Measurements from ENCODE around the gene LSAMP. TPM values are rescaled to one million over a fixed set of nuclear protein-coding genes. Genes with fewer than 3 reads are reported as not detected.

LSAMP gene
- total and polyA plus RNA-seq, 2 experiments from 2014 or later = 2.0 to 2.9 TPM

DNA sequence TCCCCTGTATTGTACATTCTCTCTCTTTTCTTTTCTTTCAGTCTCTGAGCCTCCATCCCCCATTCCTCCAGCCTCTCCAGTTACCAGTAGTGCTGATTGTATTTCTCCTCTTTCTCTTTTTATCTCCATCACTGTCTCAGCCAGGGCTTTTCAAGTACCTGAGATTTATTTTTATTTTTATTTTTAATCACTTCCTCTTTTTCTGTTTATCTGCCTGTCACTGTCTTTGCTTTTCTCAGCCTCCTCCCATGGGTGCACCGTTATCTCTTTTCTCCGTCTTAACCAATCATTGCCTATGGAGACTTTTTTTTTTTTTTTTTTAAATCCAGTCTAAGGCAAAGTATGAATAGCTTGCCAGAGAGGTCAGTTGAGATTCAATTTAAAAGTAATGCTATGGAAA lies 462.7 kb downstream of the LSAMP start (continued):
- TF ChIP-seq, protein P1, sequence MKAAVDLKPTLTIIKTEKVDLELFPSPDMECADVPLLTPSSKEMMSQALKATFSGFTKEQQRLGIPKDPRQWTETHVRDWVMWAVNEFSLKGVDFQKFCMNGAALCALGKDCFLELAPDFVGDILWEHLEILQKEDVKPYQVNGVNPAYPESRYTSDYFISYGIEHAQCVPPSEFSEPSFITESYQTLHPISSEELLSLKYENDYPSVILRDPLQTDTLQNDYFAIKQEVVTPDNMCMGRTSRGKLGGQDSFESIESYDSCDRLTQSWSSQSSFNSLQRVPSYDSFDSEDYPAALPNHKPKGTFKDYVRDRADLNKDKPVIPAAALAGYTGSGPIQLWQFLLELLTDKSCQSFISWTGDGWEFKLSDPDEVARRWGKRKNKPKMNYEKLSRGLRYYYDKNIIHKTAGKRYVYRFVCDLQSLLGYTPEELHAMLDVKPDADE (IDR thresholded peaks at IDR 0.05) = no peak
- TF ChIP-seq CREB1 (CRISPR knock-in tag; IDR thresholded peaks at IDR 0.05; ENCODE audit: low read depth) (no peak), CTCF (conservative IDR thresholded peaks at IDR 0.05; ENCODE audit: low read depth in 2 of 2) (no peak), ZNF114 (CRISPR knock-in tag; IDR thresholded peaks at IDR 0.05) (no peak), STAT1 (IDR thresholded peaks at IDR 0.05; ENCODE audit: unreplicated experiment) (no peak)

DNA sequence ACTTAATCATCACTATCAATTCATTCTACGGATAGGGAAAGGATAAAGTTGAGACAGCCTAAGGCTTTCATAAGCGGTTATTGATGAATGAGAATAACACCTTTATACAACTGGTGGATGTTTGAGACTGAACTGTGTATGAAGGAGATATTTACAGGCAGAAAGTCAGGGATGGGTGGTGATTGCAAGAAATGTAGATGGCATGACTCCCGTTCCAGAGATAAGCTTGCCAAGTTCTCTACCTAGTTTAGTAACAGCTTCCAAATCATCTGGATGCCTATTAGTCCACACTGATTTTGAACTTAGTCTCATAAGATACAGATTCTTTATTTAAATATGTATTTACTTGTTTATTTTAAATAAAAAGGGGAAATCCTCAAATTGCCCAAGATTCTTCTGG lies 463.2 kb downstream of the LSAMP start:
- H3K27me3 ChIP-seq (ENCODE audit: insufficient read depth) = no peaks in the 10 kb centered on the region
- H3K79me2 ChIP-seq (replicated peaks; ENCODE audit: insufficient read depth) = no peaks in the 10 kb centered on the region
- Mint-ChIP-seq H3K4me1 (peaks cover 23% of the 10 kb centered on the region), H3K4me3 (no peak overlapping the region), H3K9me3 (no peaks in the 10 kb centered on the region), H3K36me3 (ENCODE audit: low read depth) (no peaks in the 10 kb centered on the region), H3K27ac (no peak overlapping the region), H3K27me3 (ENCODE audit: insufficient read depth, low read depth, poor library complexity) (peaks cover 1% of the 10 kb centered on the region)
- no peaks in the 10 kb centered on the region for H3F3A ChIP-seq (replicated peaks; ENCODE audit: low read depth)
- ATAC-seq = no peak
- no peaks in the 10 kb centered on the region for H4K20me1 ChIP-seq (replicated peaks; ENCODE audit: insufficient read depth)
- H2AFZ ChIP-seq = no peak overlapping the region
- peaks cover 18% of the 10 kb centered on the region for H3K4me1 ChIP-seq (ENCODE audit: insufficient read depth)
- no peak overlapping the region for H3K4me2 ChIP-seq
- no peak overlapping the region for H3K27ac ChIP-seq (ENCODE audit: low read depth)
- H3K36me3 ChIP-seq (ENCODE audit: insufficient read depth) = no peaks in the 10 kb centered on the region
- DNase-seq (ENCODE audit: low spot score) = no peak
- no peaks in the 10 kb centered on the region for H3K9me2 ChIP-seq (ENCODE audit: insufficient read depth)
- no peak overlapping the region for H3K4me3 ChIP-seq
- no peak for TF ChIP-seq ZNF331 (CRISPR knock-in tag; IDR thresholded peaks at IDR 0.05; ENCODE audit: low read depth)
- no peak for TF ChIP-seq EZH2 (IDR thresholded peaks at IDR 0.05; ENCODE audit: low read depth, unreplicated experiment)
- no peak for TF ChIP-seq EZH2phosphoT487 (IDR thresholded peaks at IDR 0.05; ENCODE audit: unreplicated experiment)
- TF ChIP-seq CTCF (conservative IDR thresholded peaks at IDR 0.05; ENCODE audit: low read depth in 2 of 2) = no peak
- TF ChIP-seq POLR2AphosphoS5 (IDR thresholded peaks at IDR 0.05; ENCODE audit: low read depth) = no peak
- TF ChIP-seq, protein P1 (IDR thresholded peaks at IDR 0.05) = no peak
- TF ChIP-seq ZNF462 (CRISPR knock-in tag; IDR thresholded peaks at IDR 0.05) = no peak
- TF ChIP-seq CREB1 (CRISPR knock-in tag; IDR thresholded peaks at IDR 0.05; ENCODE audit: low read depth) = no peak
- no peak for TF ChIP-seq NANOG (IDR thresholded peaks at IDR 0.05; ENCODE audit: borderline replicate concordance)
- TF ChIP-seq STAT1 (IDR thresholded peaks at IDR 0.05; ENCODE audit: unreplicated experiment) = no peak
- TF ChIP-seq JUNB (IDR thresholded peaks at IDR 0.05; ENCODE audit: unreplicated experiment) = no peak
